Thyroid gland (tissue), 4 donors: ENCODE results near the gene KCNAB1.

Source experiments
- POLR2A ChIP-seq, 2 donors: fragments of 450-650 bp; IDR thresholded peaks; one replicate each; pipeline ENCODE4 v1.6.1; 2017; ENCODE audit warnings: antibody characterized with exemption in 2 of 2, mild to moderate bottlenecking in 2 of 2, moderate library complexity in 1 of 2
- TF ChIP-seq, protein P1 (sequence below), 6 experiments: fragments of 200-600 bp in 3 of 6; fragments of 450-650 bp in 3 of 6; sonication (generic) in 3 of 6; IDR thresholded peaks; one replicate each; pipeline ENCODE4 v1.5.1; 2016 to 2019; ENCODE audit warnings: antibody characterized with exemption in 6 of 6, mild to moderate bottlenecking in 2 of 6, inconsistent platforms in 1 of 6, moderate library complexity in 1 of 6

DNA sequence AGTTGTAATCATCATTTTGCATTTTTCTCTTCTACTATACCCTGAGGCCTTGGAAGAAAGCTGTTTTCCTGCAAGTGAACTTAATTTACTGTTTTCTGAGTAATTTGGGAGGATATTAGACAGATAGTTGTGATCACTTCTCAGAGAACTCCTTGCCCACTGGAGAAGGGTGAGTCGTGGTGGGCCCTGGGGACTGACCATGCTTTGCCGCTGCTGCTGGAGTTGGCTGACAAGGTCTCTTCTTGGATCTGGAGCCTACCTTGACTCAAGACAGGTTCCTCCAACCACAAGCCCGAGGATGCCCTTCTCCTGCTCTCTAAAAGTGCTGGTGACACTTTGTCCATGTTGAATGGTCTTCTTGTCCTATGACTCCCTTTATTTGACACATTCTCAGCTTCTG is 68.4 kb downstream of the KCNAB1 start:
- TF ChIP-seq, protein P1, sequence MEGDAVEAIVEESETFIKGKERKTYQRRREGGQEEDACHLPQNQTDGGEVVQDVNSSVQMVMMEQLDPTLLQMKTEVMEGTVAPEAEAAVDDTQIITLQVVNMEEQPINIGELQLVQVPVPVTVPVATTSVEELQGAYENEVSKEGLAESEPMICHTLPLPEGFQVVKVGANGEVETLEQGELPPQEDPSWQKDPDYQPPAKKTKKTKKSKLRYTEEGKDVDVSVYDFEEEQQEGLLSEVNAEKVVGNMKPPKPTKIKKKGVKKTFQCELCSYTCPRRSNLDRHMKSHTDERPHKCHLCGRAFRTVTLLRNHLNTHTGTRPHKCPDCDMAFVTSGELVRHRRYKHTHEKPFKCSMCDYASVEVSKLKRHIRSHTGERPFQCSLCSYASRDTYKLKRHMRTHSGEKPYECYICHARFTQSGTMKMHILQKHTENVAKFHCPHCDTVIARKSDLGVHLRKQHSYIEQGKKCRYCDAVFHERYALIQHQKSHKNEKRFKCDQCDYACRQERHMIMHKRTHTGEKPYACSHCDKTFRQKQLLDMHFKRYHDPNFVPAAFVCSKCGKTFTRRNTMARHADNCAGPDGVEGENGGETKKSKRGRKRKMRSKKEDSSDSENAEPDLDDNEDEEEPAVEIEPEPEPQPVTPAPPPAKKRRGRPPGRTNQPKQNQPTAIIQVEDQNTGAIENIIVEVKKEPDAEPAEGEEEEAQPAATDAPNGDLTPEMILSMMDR (IDR thresholded peaks at IDR 0.05), result no peak
- TF ChIP-seq POLR2A (IDR thresholded peaks at IDR 0.05), result no peak
